Liver (tissue), 9 donors: ENCODE measurements around the gene CCDC6. TPM values are rescaled to one million over a fixed set of nuclear protein-coding genes. Genes with fewer than 3 reads are reported as not detected.

Source experiments
- DNase-seq: peaks from one replicate; pipeline ENCODE4 v3.0.0-alpha.2; 2017; ENCODE audit warnings: low spot score
- H3K27ac ChIP-seq, 2 donors: one replicate each; pipeline ENCODE4 v1.7.0; 2013; ENCODE audit warnings: inconsistent platforms in 2 of 2, low read length in 2 of 2, control low read depth in 1 of 2, low read depth in 1 of 2, mild to moderate bottlenecking in 1 of 2
- H3K27me3 ChIP-seq, 4 donors: one replicate each; pipeline versions ENCODE4 v1.6.1 to v1.7.0; 2013; ENCODE audit warnings: low read length in 3 of 4, inconsistent platforms in 1 of 4, mild to moderate bottlenecking in 1 of 4, moderate library complexity in 1 of 4; ENCODE audit not compliant: control insufficient read depth in 4 of 4, insufficient read depth in 4 of 4
- H3K36me3 ChIP-seq, 4 donors: one replicate each; pipeline versions ENCODE4 v1.6.1 to v1.7.0; 2013; ENCODE audit warnings: low read length in 3 of 4, mild to moderate bottlenecking in 3 of 4, low read depth in 1 of 4, moderate library complexity in 1 of 4; ENCODE audit not compliant: control insufficient read depth in 4 of 4, insufficient read depth in 3 of 4
- H3K4me1 ChIP-seq, 4 donors: one replicate each; pipeline versions ENCODE4 v1.6.1 to v1.7.0; 2013; ENCODE audit warnings: low read length in 3 of 4, mild to moderate bottlenecking in 3 of 4, moderate library complexity in 1 of 4; ENCODE audit not compliant: control insufficient read depth in 4 of 4, insufficient read depth in 4 of 4
- H3K4me3 ChIP-seq, 3 donors: one replicate each; pipeline versions ENCODE4 v1.6.1 to v1.7.0; 2013; ENCODE audit warnings: low read length in 3 of 3, control low read depth in 1 of 3, low read depth in 1 of 3, mild to moderate bottlenecking in 1 of 3
- H3K9ac ChIP-seq, 2 donors: one replicate each; pipeline ENCODE4 v1.7.0; 2013; ENCODE audit warnings: low read length in 2 of 2, mild to moderate bottlenecking in 2 of 2, moderate library complexity in 2 of 2, control low read depth in 1 of 2, low read depth in 1 of 2
- H3K9me3 ChIP-seq, 4 donors: one replicate each; pipeline versions ENCODE4 v1.6.1 to v1.7.0; 2013; ENCODE audit warnings: low read length in 3 of 4; ENCODE audit not compliant: control insufficient read depth in 4 of 4
- FOXA1 ChIP-seq: IDR thresholded peaks from 2 replicates; pipeline ENCODE4 v1.6.1; 2016; ENCODE audit warnings: antibody characterized with exemption
- FOXA2 ChIP-seq: IDR thresholded peaks from 2 replicates; pipeline ENCODE4 v1.6.1; 2016; ENCODE audit warnings: antibody characterized with exemption
- GABPA ChIP-seq, 2 donors: IDR thresholded peaks in 1 of 2; conservative IDR thresholded peaks in 1 of 2; 2 replicates each; pipeline ENCODE4 v1.6.1; 2016; ENCODE audit warnings: antibody characterized with exemption in 2 of 2, mild to moderate bottlenecking in 1 of 2, moderate library complexity in 1 of 2
- HNF4A ChIP-seq, 2 donors: conservative IDR thresholded peaks; 2 replicates each; pipeline ENCODE4 v1.6.1; 2016; ENCODE audit warnings: antibody characterized with exemption in 2 of 2, mild to moderate bottlenecking in 2 of 2
- HNF4G ChIP-seq: IDR thresholded peaks from 2 replicates; pipeline ENCODE4 v1.6.1; 2016; ENCODE audit warnings: antibody characterized with exemption
- JUND ChIP-seq, 2 donors: IDR thresholded peaks; 2 replicates each; pipeline ENCODE4 v1.6.1; 2016; ENCODE audit warnings: antibody characterized with exemption in 2 of 2
- NR2F2 ChIP-seq: IDR thresholded peaks from 2 replicates; pipeline ENCODE4 v1.6.1; 2016; ENCODE audit warnings: antibody characterized with exemption
- RAD21 ChIP-seq, 2 donors: IDR thresholded peaks; 2 replicates each; pipeline ENCODE4 v1.6.1; 2016; ENCODE audit warnings: antibody characterized with exemption in 2 of 2, mild to moderate bottlenecking in 2 of 2
- RXRA ChIP-seq, 2 donors: IDR thresholded peaks; 2 replicates each; pipeline ENCODE4 v1.6.1; 2017 to 2018; ENCODE audit warnings: antibody characterized with exemption in 2 of 2, mild to moderate bottlenecking in 1 of 2
- SP1 ChIP-seq: IDR thresholded peaks from 2 replicates; pipeline ENCODE4 v1.6.1; 2018; ENCODE audit warnings: antibody characterized with exemption, mild to moderate bottlenecking
- TAF1 ChIP-seq: conservative IDR thresholded peaks from 2 replicates; pipeline ENCODE4 v1.6.1; 2016; ENCODE audit warnings: antibody characterized with exemption, mild to moderate bottlenecking
- YY1 ChIP-seq: IDR thresholded peaks from 2 replicates; pipeline ENCODE4 v1.6.1; 2016; ENCODE audit warnings: antibody characterized with exemption, mild to moderate bottlenecking
- ZBTB33 ChIP-seq: IDR thresholded peaks from 2 replicates; pipeline ENCODE4 v1.6.1; 2016; ENCODE audit warnings: antibody characterized with exemption
- WGBS: extraction: QIAGEN DNeasy Blood & Tissue Kit; methylation state at CpG from one replicate; pipeline ENCODE4 v1.1.7; 2013; 5-methylcytosine and 5-hydroxymethylcytosine counted together
- polyA plus RNA-seq, 2 donors: library from polyadenylated mRNA; stranded (reverse) in 1 of 2; unstranded in 1 of 2; fragments of 200-250 nt in 1 of 2; fragments of >200 nt in 1 of 2; fragmentation: Nextera tagmentation in 1 of 2; extraction: Ambion mirVana in 1 of 2; gene quantifications; one replicate each; pipeline versions ENCODE4 v1.2.1 to v1.2.3, GENCODE V29; 2013 to 2015
- total RNA-seq, 2 donors: library from RNA; depleted of rRNA; stranded (reverse); fragments of >200 nt; gene quantifications; one replicate each; pipeline ENCODE4 v1.2.3, GENCODE V29; 2014
- TF ChIP-seq, protein P1 (sequence below): IDR thresholded peaks from 2 replicates; pipeline ENCODE4 v1.6.1; 2016; ENCODE audit warnings: antibody characterized with exemption
- donor health status: healthy.
- donor health status: healthy.
- donor health status: healthy.
- donor health status: healthy.
- donor health status: healthy.

Gene CCDC6
- total and polyA plus RNA-seq, 4 donors = 4.7 to 14.3 (median 8.8) TPM

GRCh38 chr10:59917922-59918321, 11.6 kb upstream of the CCDC6 start:
- H3K9ac ChIP-seq = no peak overlapping the region

DNA sequence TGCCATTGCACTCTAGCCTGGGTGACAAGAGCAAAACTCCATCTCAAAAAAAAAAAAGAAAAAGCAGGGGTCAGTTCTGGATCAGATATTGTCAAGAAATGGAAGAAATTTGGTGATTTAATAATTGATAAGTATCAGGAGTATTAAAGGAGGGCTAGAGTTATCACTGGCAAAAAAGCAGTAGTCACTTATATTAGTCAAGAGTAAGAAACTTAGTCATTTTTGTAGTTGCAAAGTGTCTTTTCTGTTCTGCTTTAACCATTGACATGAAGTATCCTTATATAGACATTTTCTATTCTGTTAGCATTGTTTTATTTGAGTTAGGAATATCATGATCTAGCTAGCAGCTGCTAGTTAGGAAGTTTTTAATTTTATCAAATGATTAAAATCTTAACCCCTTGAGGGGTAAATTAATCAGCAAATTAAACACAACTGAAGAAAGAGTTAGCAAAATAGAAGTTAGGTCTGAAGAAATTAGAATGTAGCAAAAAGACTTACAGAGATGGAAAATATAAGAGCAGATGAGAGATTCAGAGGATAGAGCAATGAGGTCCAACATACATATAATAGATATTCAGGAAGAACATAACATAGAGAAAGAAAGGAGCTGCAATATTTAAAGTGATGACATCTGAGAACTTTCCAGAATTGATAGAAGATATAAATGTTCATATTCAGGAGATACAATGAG, 7.3 kb upstream of the CCDC6 start:
- Histone ChIP-seq H3K27me3 (no peaks in the 10 kb centered on the region), H3K4me1 (no peaks in the 10 kb centered on the region), H3K9ac (no peak overlapping the region), H3K27ac (no peak overlapping the region), H3K9me3 (peaks cover 0 to 13% (median 2%) of the 10 kb centered on the region in 4 donors), H3K4me3 (no peak overlapping the region), H3K36me3 (no peaks in the 10 kb centered on the region)
- no peak for DNase-seq
- TF ChIP-seq FOXA1 = no peak
- no peak for TF ChIP-seq TAF1
- TF ChIP-seq RAD21 (IDR thresholded peaks at IDR 0.05) = no peak
- TF ChIP-seq YY1 = no peak
- no peak for TF ChIP-seq HNF4G
- TF ChIP-seq JUND (IDR thresholded peaks at IDR 0.05) = no peak
- TF ChIP-seq NR2F2 = no peak
- no peak for TF ChIP-seq RXRA (IDR thresholded peaks at IDR 0.05)
- no peak for TF ChIP-seq ZBTB33
- TF ChIP-seq HNF4A (conservative IDR thresholded peaks at IDR 0.05) = no peak

More at GRCh38 chr10:59917922-59918321, 11.6 kb upstream of the CCDC6 start:
- Histone ChIP-seq H3K9me3 (peaks cover 1 to 19% (median 2%) of the 10 kb centered on the region in 4 donors), H3K27me3 (no peaks in the 10 kb centered on the region), H3K27ac (no peak overlapping the region), H3K36me3 (no peaks in the 10 kb centered on the region), H3K4me1 (no peaks in the 10 kb centered on the region), H3K4me3 (no peak overlapping the region)
- no peak for DNase-seq
- no peak for TF ChIP-seq NR2F2
- no peak for TF ChIP-seq RXRA (IDR thresholded peaks at IDR 0.05)
- TF ChIP-seq FOXA2 = no peak
- WGBS = 78% methylated on average over 1 of the region's 1 CpG

DNA sequence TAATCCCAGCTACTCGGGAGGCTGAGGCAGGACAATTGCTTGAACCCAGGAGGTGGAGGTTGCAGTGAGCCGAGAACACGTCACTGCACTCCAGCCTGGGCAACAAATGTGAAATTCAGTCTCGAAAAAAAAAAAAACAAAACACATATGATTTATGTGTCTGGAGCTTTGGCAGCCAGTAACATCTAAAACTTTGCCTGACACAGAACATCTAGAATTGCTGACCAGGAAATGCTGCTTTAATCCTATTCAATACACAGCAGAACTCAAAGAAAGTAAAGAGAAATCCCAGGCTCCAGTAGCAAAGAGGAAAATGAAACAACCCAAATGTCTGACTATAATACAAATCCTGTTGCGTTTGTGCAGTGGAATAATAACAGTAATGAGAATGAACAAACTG, 4.5 kb upstream of the CCDC6 start:
- no peak overlapping the region for H3K4me3 ChIP-seq
- 89% methylated on average over 5 of the region's 5 CpGs for WGBS

More for the DNA sequence above, 4.5 kb upstream of the CCDC6 start:
- Histone ChIP-seq H3K9me3 (peaks cover 0 to 13% (median 2%) of the 10 kb centered on the region in 4 donors), H3K27ac (no peak overlapping the region), H3K27me3 (no peaks in the 10 kb centered on the region), H3K9ac (no peak overlapping the region), H3K4me1 (peaks cover 0 to 16% (median 10%) of the 10 kb centered on the region in 4 donors), H3K36me3 (no peaks in the 10 kb centered on the region)
- no peak for DNase-seq
- TF ChIP-seq RAD21 (IDR thresholded peaks at IDR 0.05) = no peak
- no peak for TF ChIP-seq ZBTB33
- TF ChIP-seq RXRA (IDR thresholded peaks at IDR 0.05) = no peak
- TF ChIP-seq, protein P1, sequence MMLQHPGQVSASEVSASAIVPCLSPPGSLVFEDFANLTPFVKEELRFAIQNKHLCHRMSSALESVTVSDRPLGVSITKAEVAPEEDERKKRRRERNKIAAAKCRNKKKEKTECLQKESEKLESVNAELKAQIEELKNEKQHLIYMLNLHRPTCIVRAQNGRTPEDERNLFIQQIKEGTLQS = no peak
- no peak for TF ChIP-seq HNF4G
- no peak for TF ChIP-seq FOXA1
- no peak for TF ChIP-seq FOXA2
- no peak for TF ChIP-seq NR2F2
- TF ChIP-seq GABPA (IDR thresholded peaks at IDR 0.05 in 1 of 2, conservative IDR thresholded peaks at IDR 0.05 in 1 of 2) = no peak
- TF ChIP-seq JUND (IDR thresholded peaks at IDR 0.05) = no peak
- TF ChIP-seq SP1 = no peak
